ENCODE results near the gene LRRC4C.

The LRRC4C gene

DNA sequence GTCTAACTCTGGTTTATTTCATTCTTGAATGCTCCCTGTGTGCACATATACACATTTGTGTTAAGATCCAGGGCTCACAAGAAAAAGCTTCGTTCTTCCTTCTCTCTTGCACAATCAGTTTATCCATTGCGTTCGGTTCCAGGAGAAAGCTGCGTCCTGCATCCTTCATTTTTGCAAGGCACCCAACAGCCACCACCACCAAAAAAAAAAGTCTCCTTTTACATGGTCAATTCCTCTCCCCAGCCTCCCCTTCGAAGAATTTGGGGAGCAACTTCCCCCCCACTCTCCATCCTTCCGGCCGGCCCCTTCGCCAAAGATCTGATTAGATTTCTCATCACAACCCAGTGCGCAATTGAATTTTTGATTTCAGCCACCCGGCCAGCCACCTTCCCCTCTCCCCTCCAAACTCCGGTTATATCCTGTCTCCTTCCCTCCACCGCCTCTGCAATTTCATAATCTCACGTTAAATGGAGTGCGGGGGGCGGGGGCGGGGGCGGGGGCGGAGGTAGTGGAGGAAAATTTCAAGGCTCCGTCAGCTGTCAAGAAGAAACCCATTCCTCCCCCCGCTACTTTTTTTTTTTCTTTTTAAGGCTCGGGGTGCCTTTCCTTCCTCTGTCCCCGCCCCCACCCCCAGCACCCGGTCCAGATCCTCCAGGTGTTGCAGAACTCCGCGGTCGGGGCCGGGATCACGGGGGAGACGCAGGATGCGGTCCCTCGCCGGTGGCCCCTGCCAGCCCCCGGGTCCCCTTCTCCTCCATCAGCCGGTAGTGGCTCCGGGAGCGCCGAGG, 1166.5 kb downstream of the LRRC4C start:
- TF ChIP-seq, protein P1, sequence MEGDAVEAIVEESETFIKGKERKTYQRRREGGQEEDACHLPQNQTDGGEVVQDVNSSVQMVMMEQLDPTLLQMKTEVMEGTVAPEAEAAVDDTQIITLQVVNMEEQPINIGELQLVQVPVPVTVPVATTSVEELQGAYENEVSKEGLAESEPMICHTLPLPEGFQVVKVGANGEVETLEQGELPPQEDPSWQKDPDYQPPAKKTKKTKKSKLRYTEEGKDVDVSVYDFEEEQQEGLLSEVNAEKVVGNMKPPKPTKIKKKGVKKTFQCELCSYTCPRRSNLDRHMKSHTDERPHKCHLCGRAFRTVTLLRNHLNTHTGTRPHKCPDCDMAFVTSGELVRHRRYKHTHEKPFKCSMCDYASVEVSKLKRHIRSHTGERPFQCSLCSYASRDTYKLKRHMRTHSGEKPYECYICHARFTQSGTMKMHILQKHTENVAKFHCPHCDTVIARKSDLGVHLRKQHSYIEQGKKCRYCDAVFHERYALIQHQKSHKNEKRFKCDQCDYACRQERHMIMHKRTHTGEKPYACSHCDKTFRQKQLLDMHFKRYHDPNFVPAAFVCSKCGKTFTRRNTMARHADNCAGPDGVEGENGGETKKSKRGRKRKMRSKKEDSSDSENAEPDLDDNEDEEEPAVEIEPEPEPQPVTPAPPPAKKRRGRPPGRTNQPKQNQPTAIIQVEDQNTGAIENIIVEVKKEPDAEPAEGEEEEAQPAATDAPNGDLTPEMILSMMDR (IDR thresholded peaks at IDR 0.05), result no peak

DNA sequence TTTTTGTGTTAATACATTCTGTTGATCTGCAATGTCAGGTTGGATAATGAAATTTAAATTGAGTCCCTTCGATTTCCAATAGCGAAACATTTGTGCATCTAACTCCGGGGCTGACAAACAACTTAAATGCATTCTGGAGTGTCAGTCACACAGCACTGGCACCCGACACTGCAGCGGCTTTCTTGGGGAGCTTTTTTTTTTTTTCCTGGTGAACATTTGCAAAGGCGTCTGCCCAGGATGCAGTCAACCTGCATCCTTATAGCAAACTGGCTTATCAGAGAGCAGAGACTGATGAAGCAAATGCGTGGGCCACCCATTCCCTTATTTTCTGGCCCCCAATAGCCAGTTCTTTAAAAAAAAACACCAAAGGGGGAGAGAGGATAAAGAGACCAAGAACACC, 1167.7 kb downstream of the LRRC4C start:
- TF ChIP-seq, protein P1 (IDR thresholded peaks at IDR 0.05), result no peak

DNA sequence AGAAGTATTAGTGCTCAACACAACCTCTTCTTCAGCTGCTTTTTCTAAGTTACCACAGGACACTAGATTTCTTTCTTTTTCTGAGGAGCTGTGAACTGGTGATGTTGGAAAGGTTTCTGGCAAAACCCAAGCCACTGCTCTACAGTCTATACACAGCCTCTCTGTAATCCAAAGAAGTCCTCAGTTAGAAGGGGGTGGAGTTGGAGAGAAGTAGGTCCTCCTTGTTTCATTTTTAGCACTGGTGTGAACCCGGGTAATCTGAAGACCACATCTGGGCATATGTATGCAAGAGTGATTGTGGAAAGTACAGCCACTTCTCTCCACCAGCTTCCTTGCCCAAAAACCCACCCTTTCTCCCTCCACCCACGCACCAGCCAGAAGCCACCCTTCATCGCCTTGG, 1168.1 kb downstream of the LRRC4C start:
- TF ChIP-seq, protein P1 (IDR thresholded peaks at IDR 0.05), result no peak

DNA sequence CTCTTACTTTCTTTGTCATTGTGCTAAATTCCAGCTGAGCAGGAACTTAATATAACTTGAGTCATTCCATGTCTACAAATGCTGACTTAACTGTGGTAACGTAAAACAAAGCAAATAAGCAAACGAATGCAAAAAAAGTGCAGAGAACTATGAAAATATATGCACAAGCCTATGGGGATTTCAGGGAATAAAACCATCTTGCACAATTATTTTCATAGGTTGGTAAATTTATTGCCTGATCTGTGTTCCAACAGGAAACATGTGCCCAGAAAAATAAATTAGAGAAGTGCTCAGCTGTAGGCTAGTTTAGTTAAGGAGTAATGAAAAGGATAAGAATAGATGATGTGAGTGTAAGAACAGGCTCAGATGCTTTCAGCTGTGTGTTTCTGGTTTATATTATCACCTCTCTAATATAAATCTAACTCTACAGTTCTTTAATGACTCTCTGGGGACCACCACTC, 1169.3 kb downstream of the LRRC4C start:
- TF ChIP-seq, protein P1 (IDR thresholded peaks at IDR 0.05), result no peak

DNA sequence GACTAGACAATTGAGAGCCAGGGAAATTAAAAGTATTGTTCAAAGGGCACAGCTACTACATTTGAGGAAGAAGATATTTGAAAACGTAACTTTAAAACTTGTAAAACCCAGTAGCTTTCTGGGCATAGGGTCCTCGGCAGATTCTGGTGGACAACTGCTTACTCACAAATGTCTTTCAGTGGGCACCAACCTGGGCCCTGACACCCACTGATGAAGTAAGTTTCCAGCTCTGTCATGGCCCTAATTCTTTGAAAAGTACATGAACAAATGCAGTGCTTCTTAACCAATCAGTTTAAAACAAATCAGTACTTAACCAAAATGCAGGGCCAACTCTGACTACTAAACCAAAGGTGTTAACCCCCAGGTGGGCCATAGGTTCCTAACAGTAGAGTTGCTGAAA, 1170.1 kb downstream of the LRRC4C start:
- TF ChIP-seq, protein P1 (IDR thresholded peaks at IDR 0.05), result no peak

DNA sequence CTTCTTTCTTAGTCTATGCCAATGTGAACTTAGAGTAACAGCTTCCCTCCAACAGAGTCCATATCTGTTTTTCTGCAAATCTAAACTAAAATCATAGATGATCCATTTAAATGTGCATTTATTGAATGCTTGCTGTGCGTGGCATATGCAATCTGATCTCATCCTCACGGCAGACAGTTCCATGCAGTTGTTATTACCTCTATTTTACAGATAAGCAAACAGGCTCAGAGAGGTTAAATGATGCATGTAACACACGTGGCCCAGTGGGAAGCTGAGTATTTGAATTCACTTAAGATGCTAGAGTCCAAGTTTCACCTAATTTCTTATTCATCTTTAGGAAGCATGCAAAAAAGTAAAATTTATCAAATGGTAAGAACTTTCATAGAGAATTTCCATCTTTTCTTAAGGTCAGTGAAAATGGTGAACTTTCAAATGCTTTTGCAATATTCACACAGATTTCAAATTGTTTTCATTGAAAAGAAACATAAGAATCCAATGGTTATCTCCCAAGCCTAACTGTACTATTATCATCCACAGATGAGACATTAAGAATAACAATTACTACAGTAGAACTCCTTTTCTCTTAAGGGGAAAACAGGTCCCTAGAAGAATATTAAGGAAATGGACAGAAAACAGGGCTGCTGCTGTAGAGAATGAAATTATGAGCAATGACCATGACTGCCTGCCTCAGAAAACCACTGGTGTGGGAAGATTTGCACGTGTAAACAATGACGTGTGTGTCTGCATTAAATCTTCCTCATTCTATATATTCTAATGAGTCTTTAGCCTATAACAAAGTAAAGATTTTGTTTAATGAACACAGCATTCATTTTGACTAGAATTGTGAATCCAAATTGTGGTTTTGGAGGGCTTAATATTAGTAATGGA, 1171.3 kb downstream of the LRRC4C start:
- TF ChIP-seq, protein P1 (IDR thresholded peaks at IDR 0.05), result no peak

DNA sequence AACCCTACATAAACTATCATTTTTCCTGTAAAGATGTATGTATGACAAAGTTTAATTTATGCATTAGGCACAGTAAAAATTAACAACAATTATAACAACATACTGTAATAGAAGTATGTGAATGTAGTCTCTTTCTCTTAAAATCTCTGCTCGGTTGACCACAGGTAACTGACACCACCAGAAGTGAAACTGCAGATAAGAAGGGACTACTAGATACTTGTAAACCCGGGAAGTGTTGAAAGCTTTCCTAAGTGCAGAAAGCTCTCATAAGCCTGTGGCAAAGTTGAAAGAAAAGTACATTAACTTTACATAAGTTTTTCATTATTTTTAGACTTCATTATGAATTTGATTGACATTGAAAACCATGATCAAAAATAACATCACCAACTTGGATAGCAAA, 1173.3 kb downstream of the LRRC4C start:
- TF ChIP-seq, protein P1 (IDR thresholded peaks at IDR 0.05), result no peak
